Mesothelial cell of epicardium (in vitro differentiated cells): Measurements from ENCODE around the gene AGRN. TPM values are rescaled to one million over a fixed set of nuclear protein-coding genes. Genes with fewer than 3 reads are reported as not detected.

Source experiments
- DNase-seq, 2 experiments: peaks; one replicate each; pipeline ENCODE4 v3.0.0; 2021; ENCODE audit warnings: low spot score in 2 of 2; ENCODE audit not compliant: unreplicated experiment in 2 of 2
- H3K27ac Mint-ChIP-seq: 2 replicates; pipeline ENCODE4 v1.8.0; 2021; ENCODE audit warnings: mixed read lengths
- H3K27me3 Mint-ChIP-seq: 2 replicates; pipeline ENCODE4 v1.8.0; 2021; ENCODE audit warnings: low read depth, mixed read lengths
- H3K36me3 Mint-ChIP-seq: 2 replicates; pipeline ENCODE4 v1.8.0; 2021; ENCODE audit warnings: mixed read lengths
- H3K4me1 Mint-ChIP-seq: 2 replicates; pipeline ENCODE4 v1.8.0; 2021; ENCODE audit warnings: mixed read lengths
- H3K4me3 Mint-ChIP-seq: 2 replicates; pipeline ENCODE4 v1.8.0; 2021; ENCODE audit warnings: mild to moderate bottlenecking, moderate library complexity, mixed read lengths
- H3K9me3 Mint-ChIP-seq: 2 replicates; pipeline ENCODE4 v1.8.0; 2021; ENCODE audit warnings: mixed read lengths
- CTCF ChIP-seq: fragments of 200-600 bp; sonication (generic); IDR thresholded peaks from one replicate; pipeline ENCODE4 v1.5.0; 2021; ENCODE audit warnings: antibody characterized with exemption; ENCODE audit not compliant: unreplicated experiment
- total RNA-seq: library from RNA; stranded (reverse); gene quantifications from 3 replicates; pipeline ENCODE4 v1.2.1, GENCODE V29; 2021

Gene AGRN
- total RNA-seq, 1 donor from 2014 or later = 514 TPM

GRCh38 chr1:995665-996633, 24.0 kb upstream of the AGRN start:
- TF ChIP-seq CTCF = no peak
- DNase-seq = no peak
- Mint-ChIP-seq H3K9me3 (peaks cover 11% of the 10 kb centered on the region), H3K36me3 (peaks cover 4% of the 10 kb centered on the region), H3K27ac (peak overlapping the region; percentile 70), H3K27me3 (peaks cover 15% of the 10 kb centered on the region), H3K4me3 (peak overlapping the region; percentile 48), H3K4me1 (peaks cover 16% of the 10 kb centered on the region)

- Mint-ChIP-seq H3K9me3 (peaks cover 6% of the 10 kb centered on the region), H3K27ac (no peak overlapping the region), H3K4me1 (peaks cover 17% of the 10 kb centered on the region), H3K27me3 (peaks cover 12% of the 10 kb centered on the region), H3K4me3 (peak overlapping the region; percentile 54), H3K36me3 (peaks cover 4% of the 10 kb centered on the region)
- TF ChIP-seq CTCF = no peak
- no peak for DNase-seq
Observed at GRCh38 chr1:996851-997712, 22.8 kb upstream of the AGRN start.

- Mint-ChIP-seq H3K4me3 (peak overlapping the region; percentile 54), H3K36me3 (peaks cover 1% of the 10 kb centered on the region), H3K27ac (no peak overlapping the region), H3K9me3 (peaks cover 3% of the 10 kb centered on the region), H3K27me3 (peaks cover 11% of the 10 kb centered on the region), H3K4me1 (peaks cover 17% of the 10 kb centered on the region)
- no peak for TF ChIP-seq CTCF
- no peak for DNase-seq
Observed at GRCh38 chr1:997713-997992, 22.3 kb upstream of the AGRN start.

- Mint-ChIP-seq H3K27ac (peak overlapping the region; percentile 64), H3K4me1 (peaks cover 17% of the 10 kb centered on the region), H3K36me3 (no peaks in the 10 kb centered on the region), H3K27me3 (peaks cover 10% of the 10 kb centered on the region), H3K4me3 (peak overlapping the region; percentile 72), H3K9me3 (no peaks in the 10 kb centered on the region)
- peak in 1 of 2 experiments; percentile 51 for DNase-seq
- no peak for TF ChIP-seq CTCF
Observed at GRCh38 chr1:997993-998744, 21.8 kb upstream of the AGRN start.

- Mint-ChIP-seq H3K9me3 (no peaks in the 10 kb centered on the region), H3K4me3 (peak overlapping the region; percentile 72), H3K27ac (no peak overlapping the region), H3K4me1 (peaks cover 17% of the 10 kb centered on the region), H3K27me3 (peaks cover 10% of the 10 kb centered on the region), H3K36me3 (no peaks in the 10 kb centered on the region)
- no peak for TF ChIP-seq CTCF
- DNase-seq = no peak
Observed at GRCh38 chr1:998745-998994, 21.2 kb upstream of the AGRN start.
